Measurements from ENCODE around the gene MORC1.

The MORC1 gene

DNA sequence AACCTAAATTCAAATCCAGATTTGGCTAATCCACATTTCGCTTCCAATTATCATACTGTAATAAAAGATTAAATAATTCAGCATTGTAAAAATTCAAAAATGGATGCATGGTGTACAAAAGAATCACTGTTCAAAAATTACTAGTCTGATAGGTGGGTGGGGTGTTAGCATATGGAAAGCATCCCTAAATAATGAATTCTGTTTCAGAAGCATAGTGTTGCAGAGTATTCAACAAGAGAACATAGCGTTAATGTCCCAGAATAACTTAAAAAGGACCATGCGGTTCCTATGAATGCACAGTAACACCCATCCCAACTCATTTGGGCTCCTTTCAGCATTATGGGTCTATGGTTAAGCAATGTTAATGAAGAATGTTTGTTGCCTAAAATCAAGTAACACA is 51.1 kb downstream of the MORC1 start:
- H3K27me3 ChIP-seq (ENCODE audit: control insufficient read depth, insufficient read depth, low read length): no peaks in the 10 kb centered on the region
- no peak overlapping the region for H3K27ac ChIP-seq (ENCODE audit: low read length)

DNA sequence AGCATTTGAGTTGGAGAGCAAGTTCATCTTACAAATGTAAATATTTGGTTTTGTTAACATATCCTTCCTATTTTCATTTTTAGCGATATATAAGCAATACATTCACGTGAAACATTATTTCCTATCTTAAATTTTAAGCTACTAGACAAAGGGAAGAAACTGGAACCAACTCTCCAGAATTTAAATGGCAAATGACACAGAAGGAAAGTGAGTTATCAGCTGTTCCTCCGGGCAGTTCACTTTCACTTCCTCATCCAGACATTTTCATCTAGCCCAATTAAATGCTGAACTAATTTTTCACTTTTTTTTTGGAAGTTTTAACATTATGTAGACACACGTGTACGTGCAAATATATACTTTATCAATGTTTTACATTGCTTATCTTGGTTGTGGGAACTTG is 58.7 kb downstream of the MORC1 start:
- Histone ChIP-seq H3K9me3 (ENCODE audit: control insufficient read depth, low read depth, low read length) (no peaks in the 10 kb centered on the region), H3K27ac (ENCODE audit: low read length) (no peak overlapping the region), H3K4me3 (ENCODE audit: low read length) (no peak overlapping the region), H3K27me3 (ENCODE audit: control insufficient read depth, insufficient read depth, low read length) (no peaks in the 10 kb centered on the region), H3K4me1 (ENCODE audit: control insufficient read depth, low read depth, low read length) (peaks cover 4% of the 10 kb centered on the region), H3K36me3 (ENCODE audit: control insufficient read depth, low read depth, low read length) (no peaks in the 10 kb centered on the region), H3K9ac (ENCODE audit: low read length) (no peak overlapping the region)

More for the DNA sequence above, 51.1 kb downstream of the MORC1 start:
- no peaks in the 10 kb centered on the region for H3K4me1 ChIP-seq (ENCODE audit: control insufficient read depth, low read depth, low read length)
- no peaks in the 10 kb centered on the region for H3K36me3 ChIP-seq (ENCODE audit: control insufficient read depth, low read depth, low read length)
- no peak overlapping the region for H3K9ac ChIP-seq (ENCODE audit: low read length)
- H3K9me3 ChIP-seq (ENCODE audit: control insufficient read depth, low read depth, low read length): no peaks in the 10 kb centered on the region
- H3K4me3 ChIP-seq (ENCODE audit: low read length): no peak overlapping the region

DNA sequence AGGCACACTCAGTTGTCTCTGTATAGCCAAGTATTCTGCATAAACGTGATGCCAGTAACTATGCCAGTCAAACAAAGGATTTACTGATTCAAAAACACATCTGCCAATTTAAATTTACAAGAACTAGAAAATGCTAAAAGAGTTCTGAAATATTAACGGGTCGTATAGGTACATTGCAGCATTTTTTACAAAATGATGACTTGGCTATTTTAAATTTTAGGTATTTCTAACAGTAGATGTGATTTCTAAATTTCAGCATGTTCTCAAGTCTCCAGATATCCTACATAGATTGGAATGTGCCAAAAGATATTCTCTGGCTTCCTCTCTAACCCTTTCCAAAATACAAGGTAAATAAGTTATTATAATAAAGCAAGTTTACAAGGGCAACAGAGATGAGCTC is 60.3 kb downstream of the MORC1 start:
- Histone ChIP-seq H3K9me3 (ENCODE audit: control insufficient read depth, low read depth, low read length) (no peaks in the 10 kb centered on the region), H3K27me3 (ENCODE audit: control insufficient read depth, insufficient read depth, low read length) (no peaks in the 10 kb centered on the region), H3K9ac (ENCODE audit: low read length) (no peak overlapping the region)

DNA sequence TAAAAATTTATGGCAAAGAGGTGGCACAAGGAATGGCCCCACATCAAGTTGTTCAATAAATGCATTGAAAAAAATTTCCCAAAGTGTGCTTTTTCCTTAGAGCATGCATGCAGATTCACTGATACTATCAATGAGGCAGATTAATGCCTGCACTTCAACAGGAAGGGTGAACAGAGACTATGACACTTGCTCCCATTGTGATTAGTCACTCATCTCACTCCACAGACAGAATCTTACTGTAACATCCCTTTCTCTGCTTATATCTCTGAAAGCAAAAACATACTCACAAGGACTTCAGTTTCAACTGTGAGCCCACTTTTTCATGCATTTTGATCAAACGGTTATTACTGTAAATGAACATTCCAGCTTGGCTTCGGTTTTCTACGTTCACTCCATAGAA is 60.9 kb downstream of the MORC1 start:
- H3K9me3 ChIP-seq (ENCODE audit: control insufficient read depth, low read depth, low read length): no peaks in the 10 kb centered on the region
- no peak overlapping the region for H3K4me3 ChIP-seq (ENCODE audit: low read length)
- no peaks in the 10 kb centered on the region for H3K36me3 ChIP-seq (ENCODE audit: control insufficient read depth, low read depth, low read length)
- no peak overlapping the region for H3K9ac ChIP-seq (ENCODE audit: low read length)
- H3K27me3 ChIP-seq (ENCODE audit: control insufficient read depth, insufficient read depth, low read length): no peaks in the 10 kb centered on the region
- no peak overlapping the region for H3K27ac ChIP-seq (ENCODE audit: low read length)
- H3K4me1 ChIP-seq (ENCODE audit: control insufficient read depth, low read depth, low read length): peaks cover 4% of the 10 kb centered on the region

More for the DNA sequence above, 60.3 kb downstream of the MORC1 start:
- H3K27ac ChIP-seq (ENCODE audit: low read length): no peak overlapping the region
- no peak overlapping the region for H3K4me3 ChIP-seq (ENCODE audit: low read length)
- no peaks in the 10 kb centered on the region for H3K36me3 ChIP-seq (ENCODE audit: control insufficient read depth, low read depth, low read length)
- peaks cover 4% of the 10 kb centered on the region for H3K4me1 ChIP-seq (ENCODE audit: control insufficient read depth, low read depth, low read length)

DNA sequence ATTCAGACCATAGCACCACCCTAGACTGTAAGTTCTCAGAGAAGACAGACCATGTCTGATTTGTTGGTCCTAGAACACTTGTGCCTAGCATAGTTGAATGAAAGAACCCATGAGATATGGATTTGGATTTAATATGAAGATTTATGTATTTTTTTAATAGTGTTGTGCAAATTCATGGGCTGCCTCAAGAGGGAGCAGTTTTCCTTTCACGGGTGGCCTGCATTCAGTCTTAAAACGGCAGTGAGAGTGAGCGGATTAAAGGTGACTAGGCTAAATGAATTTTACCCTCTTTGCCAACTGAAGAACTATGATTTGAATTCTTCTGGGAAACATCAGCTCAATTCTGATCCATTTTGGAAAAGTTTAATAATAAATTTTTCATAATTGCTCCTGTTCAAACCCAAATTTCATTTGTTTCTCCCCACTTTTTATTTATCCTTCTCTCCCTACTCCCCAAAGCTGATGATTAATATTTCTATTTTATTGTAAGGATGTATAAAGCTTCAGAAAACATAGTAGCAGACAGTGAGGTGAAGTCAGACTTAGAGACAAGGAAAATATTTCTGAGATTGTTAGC is 67.3 kb downstream of the MORC1 start:
- H3K27ac ChIP-seq (ENCODE audit: low read length): no peak overlapping the region
- no peak overlapping the region for H3K4me3 ChIP-seq (ENCODE audit: low read length)
- no peaks in the 10 kb centered on the region for H3K27me3 ChIP-seq (ENCODE audit: control insufficient read depth, insufficient read depth, low read length)
- H3K9me3 ChIP-seq (ENCODE audit: control insufficient read depth, low read depth, low read length): no peaks in the 10 kb centered on the region
- peaks cover 17% of the 10 kb centered on the region for H3K4me1 ChIP-seq (ENCODE audit: control insufficient read depth, low read depth, low read length)
- no peak overlapping the region for H3K9ac ChIP-seq (ENCODE audit: low read length)
- no peaks in the 10 kb centered on the region for H3K36me3 ChIP-seq (ENCODE audit: control insufficient read depth, low read depth, low read length)

DNA sequence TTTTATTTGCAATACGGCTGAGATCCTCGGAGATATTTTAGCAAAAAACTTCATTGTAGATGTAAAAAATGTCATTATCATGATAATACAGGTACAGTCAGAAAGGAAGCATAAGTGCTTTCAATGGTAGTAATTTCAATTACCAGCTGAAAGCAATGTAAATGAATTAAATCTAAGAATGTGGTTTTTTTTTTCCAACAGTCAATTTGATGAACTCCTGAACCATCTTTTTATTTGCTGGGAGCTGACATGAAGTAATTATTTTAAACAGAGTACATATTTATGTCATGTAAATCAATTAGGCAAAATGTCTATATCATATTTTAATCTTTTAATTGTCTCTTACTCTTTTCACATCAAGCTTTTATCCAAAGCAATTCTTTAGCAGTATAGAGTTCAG is 70.6 kb downstream of the MORC1 start:
- Histone ChIP-seq H3K9me3 (ENCODE audit: control insufficient read depth, low read depth, low read length) (no peaks in the 10 kb centered on the region), H3K36me3 (ENCODE audit: control insufficient read depth, low read depth, low read length) (no peaks in the 10 kb centered on the region), H3K4me3 (ENCODE audit: low read length) (no peak overlapping the region), H3K9ac (ENCODE audit: low read length) (no peak overlapping the region), H3K27ac (ENCODE audit: low read length) (no peak overlapping the region), H3K4me1 (ENCODE audit: control insufficient read depth, low read depth, low read length) (peaks cover 14% of the 10 kb centered on the region), H3K27me3 (ENCODE audit: control insufficient read depth, insufficient read depth, low read length) (no peaks in the 10 kb centered on the region)

DNA sequence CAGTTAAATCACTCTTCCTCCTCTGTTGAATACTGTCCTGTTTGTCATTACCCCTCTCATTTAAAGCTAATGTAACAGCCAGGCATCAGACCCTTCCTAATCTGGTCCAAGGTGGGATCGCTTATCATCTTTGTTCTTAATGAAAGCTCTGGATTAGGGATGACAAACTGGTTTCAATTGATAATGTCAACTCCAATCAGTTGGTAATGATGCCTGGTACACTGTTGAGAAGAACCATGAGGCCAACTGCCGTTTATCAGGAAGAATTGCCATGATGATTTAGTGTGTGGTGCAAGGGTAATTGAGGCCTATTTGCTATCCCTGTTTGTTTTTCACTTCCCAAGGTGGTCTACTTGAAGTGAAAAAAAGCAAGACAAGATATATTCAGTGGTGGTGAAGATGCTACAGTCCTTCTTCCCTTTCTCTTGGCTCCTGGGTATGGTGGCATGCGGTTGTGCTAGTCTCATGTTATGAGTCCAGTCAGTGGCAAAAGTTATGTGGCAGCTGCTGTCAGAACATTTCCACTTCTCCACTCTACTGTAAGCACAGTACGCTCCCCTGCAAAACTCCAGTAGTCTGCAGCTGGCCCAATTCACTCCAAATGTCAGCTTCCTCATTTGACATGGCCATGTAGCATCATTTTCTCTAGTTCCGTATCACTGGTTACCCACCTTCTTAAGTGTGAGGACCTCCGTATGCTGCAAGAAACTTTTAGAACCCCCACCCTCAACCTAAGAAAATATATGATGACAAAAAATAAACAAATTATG is 72.5 kb downstream of the MORC1 start:
- Histone ChIP-seq H3K9ac (ENCODE audit: low read length) (no peak overlapping the region), H3K4me3 (ENCODE audit: low read length) (no peak overlapping the region), H3K27me3 (ENCODE audit: control insufficient read depth, insufficient read depth, low read length) (no peaks in the 10 kb centered on the region), H3K9me3 (ENCODE audit: control insufficient read depth, low read depth, low read length) (no peaks in the 10 kb centered on the region), H3K27ac (ENCODE audit: low read length) (no peak overlapping the region), H3K36me3 (ENCODE audit: control insufficient read depth, low read depth, low read length) (no peaks in the 10 kb centered on the region), H3K4me1 (ENCODE audit: control insufficient read depth, low read depth, low read length) (peaks cover 14% of the 10 kb centered on the region)

DNA sequence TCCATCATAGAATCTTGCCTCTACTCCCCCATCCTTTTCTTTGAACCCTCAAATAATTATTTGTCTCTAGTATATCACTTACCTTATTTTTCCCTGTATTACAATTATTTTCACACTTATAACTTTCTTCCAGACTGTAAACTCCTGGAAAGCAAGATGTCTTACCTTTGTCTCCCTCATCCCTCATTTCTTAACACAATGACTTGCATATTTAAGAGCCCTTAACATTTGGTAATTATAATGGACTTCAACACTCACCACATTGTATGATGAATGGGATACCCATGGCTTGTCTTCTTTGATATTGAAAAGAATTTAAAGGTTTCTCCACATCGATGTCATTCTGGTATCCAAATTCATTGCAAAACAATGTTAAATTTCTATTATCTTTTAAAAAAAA is 82.9 kb downstream of the MORC1 start:
- Histone ChIP-seq H3K27ac (ENCODE audit: low read length) (no peak overlapping the region), H3K9me3 (ENCODE audit: control insufficient read depth, low read depth, low read length) (no peaks in the 10 kb centered on the region), H3K4me3 (ENCODE audit: low read length) (no peak overlapping the region), H3K36me3 (ENCODE audit: control insufficient read depth, low read depth, low read length) (no peaks in the 10 kb centered on the region), H3K27me3 (ENCODE audit: control insufficient read depth, insufficient read depth, low read length) (no peaks in the 10 kb centered on the region), H3K9ac (ENCODE audit: low read length) (no peak overlapping the region), H3K4me1 (ENCODE audit: control insufficient read depth, low read depth, low read length) (no peaks in the 10 kb centered on the region)

DNA sequence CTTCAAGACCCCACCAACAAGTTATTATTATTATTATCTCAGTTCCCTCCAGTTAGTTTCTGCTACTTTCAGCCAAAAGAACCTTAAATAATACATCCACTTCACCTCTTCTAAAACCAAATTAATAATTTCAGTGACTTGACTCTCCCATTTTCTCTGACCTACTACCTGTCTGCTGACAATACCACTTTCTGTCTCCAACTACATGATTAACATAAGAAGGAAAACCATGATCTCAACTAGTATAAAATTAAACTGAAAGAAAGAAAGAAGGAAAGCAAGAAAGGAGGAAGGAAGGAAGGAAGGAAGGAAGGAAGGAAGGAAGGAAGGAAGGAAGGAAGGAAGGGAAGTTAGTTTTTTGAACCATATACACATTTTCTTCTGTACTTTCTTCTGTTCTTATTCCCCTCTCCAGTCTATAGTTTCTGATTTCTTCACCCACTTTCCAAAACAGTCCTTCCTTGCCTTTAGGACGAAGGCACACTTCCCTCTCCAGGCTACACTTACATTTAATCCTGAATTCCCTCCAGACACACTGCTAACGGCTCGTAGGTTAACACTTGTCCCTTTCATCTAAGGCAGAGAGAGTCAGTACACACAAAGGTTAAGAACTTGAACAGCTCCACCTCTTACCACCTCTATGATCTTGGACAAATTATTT is 84.8 kb downstream of the MORC1 start:
- Histone ChIP-seq H3K27me3 (ENCODE audit: control insufficient read depth, insufficient read depth, low read length) (no peaks in the 10 kb centered on the region), H3K9me3 (ENCODE audit: control insufficient read depth, low read depth, low read length) (no peaks in the 10 kb centered on the region), H3K27ac (ENCODE audit: low read length) (no peak overlapping the region), H3K4me1 (ENCODE audit: control insufficient read depth, low read depth, low read length) (no peaks in the 10 kb centered on the region), H3K4me3 (ENCODE audit: low read length) (no peak overlapping the region), H3K9ac (ENCODE audit: low read length) (no peak overlapping the region), H3K36me3 (ENCODE audit: control insufficient read depth, low read depth, low read length) (no peaks in the 10 kb centered on the region)

DNA sequence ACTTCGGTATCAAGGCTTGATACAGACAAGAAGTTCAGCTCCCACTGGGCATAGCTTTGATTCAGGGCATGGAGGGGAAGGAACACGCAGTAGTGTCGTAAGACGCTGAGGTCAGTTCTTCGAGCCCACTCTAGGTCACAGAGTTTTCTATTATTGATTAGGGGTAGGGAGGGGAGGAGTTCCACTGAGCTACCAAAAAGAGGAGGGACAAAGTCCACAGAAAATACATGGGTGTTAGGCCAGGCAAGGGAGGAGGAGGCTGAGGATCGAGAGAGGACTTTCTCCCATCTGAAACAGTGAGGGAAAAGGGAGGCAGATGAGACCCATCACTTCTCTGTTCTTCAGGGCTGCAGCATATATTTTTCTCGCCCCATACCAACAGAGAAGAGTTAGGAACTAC is 89.2 kb downstream of the MORC1 start:
- Histone ChIP-seq H3K36me3 (ENCODE audit: control insufficient read depth, low read depth, low read length) (no peaks in the 10 kb centered on the region), H3K9me3 (ENCODE audit: control insufficient read depth, low read depth, low read length) (no peaks in the 10 kb centered on the region), H3K27me3 (ENCODE audit: control insufficient read depth, insufficient read depth, low read length) (no peaks in the 10 kb centered on the region), H3K4me1 (ENCODE audit: control insufficient read depth, low read depth, low read length) (no peaks in the 10 kb centered on the region), H3K27ac (ENCODE audit: low read length) (no peak overlapping the region), H3K9ac (ENCODE audit: low read length) (no peak overlapping the region), H3K4me3 (ENCODE audit: low read length) (no peak overlapping the region)

DNA sequence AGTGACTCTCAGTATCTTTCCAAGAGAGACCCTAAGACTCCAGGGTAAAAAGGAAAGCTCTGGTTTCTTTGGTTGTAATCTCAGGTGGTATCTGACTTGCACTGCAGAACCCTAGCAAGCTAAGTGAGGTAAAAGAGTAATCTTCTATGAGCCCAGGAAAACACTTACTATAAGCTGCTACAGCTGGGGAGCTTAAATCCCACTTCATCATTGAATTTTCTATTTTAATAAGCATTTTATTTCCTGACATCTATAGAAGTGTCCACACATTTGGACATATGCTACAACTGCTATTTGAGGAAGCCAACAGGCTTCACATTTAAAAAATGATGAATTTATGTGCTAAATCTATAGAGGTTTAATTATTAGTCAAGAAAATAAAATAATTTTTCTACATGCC is 91.1 kb downstream of the MORC1 start:
- Histone ChIP-seq H3K4me3 (ENCODE audit: low read length) (no peak overlapping the region), H3K9ac (ENCODE audit: low read length) (no peak overlapping the region)

DNA sequence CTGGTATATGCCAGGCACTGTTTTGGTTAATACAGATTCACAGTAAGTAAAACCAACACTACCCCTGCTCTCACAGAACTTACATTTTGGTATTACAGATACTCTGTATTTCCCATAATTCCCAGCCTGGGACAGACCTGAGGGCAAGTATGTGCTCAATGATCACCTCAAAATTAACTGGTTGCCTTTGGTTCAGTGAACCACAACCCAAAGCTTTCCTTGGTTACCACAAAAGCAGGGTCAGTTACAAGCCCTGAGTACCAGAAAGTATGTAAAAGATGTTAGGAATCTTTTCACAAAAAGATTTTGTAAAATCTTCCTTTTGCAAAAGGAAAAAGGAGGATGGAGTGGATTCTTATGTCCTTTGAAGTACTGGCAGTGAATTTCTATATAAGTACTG is 92.0 kb downstream of the MORC1 start:
- Histone ChIP-seq H3K36me3 (ENCODE audit: control insufficient read depth, low read depth, low read length) (no peaks in the 10 kb centered on the region), H3K27ac (ENCODE audit: low read length) (no peak overlapping the region), H3K4me3 (ENCODE audit: low read length) (no peak overlapping the region), H3K4me1 (ENCODE audit: control insufficient read depth, low read depth, low read length) (no peaks in the 10 kb centered on the region), H3K9me3 (ENCODE audit: control insufficient read depth, low read depth, low read length) (no peaks in the 10 kb centered on the region), H3K27me3 (ENCODE audit: control insufficient read depth, insufficient read depth, low read length) (no peaks in the 10 kb centered on the region), H3K9ac (ENCODE audit: low read length) (no peak overlapping the region)

More for the DNA sequence above, 91.1 kb downstream of the MORC1 start:
- Histone ChIP-seq H3K27ac (ENCODE audit: low read length) (no peak overlapping the region), H3K9me3 (ENCODE audit: control insufficient read depth, low read depth, low read length) (no peaks in the 10 kb centered on the region), H3K36me3 (ENCODE audit: control insufficient read depth, low read depth, low read length) (no peaks in the 10 kb centered on the region), H3K4me1 (ENCODE audit: control insufficient read depth, low read depth, low read length) (no peaks in the 10 kb centered on the region), H3K27me3 (ENCODE audit: control insufficient read depth, insufficient read depth, low read length) (no peaks in the 10 kb centered on the region)
